Stimulated activated CD8-positive, alpha-beta memory T cell treated with anti-CD3 and anti-CD28 coated beads, Interleukin-4, amount 100 ng/mL, for 48 hours (primary cell): Measurements from ENCODE around the gene ATG12.
"Not testable (repeated sequence)": the region's sequence is repeated elsewhere in the genome, so short reads cannot be mapped to it uniquely, and the experiment has no call there.

ENCODE experiments used
- DNase-seq: peaks from one replicate; pipeline ENCODE4 v3.0.0-alpha.2; 2020

ATG12 gene

DNA sequence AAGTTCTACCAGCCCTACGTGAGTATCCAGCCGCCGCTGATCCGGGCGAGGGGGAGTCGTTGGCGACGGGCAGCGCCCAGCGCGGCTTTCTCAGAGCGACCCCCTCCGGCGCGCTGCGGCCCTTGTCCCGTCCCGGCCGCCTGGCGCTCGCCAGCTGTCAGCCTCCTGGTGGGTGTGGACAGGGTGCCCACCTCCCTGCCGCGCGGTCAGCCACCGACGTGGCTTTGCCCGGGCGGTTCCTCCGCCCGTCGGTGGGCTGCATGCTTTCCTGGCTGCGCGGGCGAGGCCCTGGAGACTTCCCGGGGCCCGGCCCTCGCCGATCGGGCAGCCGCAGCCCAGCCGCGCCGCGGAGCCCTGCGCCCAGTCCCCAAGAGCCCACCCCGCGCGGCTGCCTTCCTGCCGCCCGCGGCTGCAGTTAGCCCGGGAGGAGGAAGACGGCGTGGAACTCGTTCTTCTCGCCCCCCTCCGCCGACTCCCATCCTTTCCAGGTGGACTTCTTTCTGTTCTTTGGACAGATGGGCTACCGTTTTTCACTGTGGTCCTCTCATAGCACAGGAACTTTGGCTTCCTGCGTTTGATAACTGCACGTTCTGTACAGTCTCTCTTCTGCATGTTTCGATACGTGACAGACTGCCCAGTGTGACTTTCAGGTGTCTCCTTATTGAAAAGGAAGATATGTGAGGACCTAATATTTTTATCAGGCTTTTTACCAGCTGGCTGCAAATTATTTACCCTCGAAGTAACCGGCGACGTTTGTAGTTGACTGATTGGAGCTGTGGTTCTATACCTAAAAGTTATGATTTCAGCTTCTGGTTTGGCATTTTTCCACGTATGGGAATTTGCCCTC is 947 bp upstream of the ATG12 start:
- DNase-seq = peak; percentile 34

DNA sequence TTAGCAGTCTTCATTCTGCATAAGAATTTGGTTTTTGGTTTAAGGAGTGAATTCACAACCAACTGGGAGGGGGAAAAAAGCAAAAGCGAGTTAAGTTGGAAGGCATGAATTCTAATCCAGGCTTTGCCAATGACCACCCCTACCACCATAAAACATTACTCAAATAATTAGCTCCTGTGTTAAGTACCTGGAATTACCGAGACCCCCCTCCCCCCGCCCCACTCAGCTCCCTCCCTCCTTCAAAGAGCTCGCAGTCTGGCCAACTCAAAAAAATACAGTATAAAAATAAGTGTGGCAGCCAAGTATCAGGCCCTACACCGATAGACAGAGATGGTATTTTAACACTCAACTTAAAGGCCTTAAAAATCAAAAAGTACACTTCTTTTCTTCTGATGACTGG is 492 bp downstream of the ATG12 start:
- DNase-seq = no peak

DNA sequence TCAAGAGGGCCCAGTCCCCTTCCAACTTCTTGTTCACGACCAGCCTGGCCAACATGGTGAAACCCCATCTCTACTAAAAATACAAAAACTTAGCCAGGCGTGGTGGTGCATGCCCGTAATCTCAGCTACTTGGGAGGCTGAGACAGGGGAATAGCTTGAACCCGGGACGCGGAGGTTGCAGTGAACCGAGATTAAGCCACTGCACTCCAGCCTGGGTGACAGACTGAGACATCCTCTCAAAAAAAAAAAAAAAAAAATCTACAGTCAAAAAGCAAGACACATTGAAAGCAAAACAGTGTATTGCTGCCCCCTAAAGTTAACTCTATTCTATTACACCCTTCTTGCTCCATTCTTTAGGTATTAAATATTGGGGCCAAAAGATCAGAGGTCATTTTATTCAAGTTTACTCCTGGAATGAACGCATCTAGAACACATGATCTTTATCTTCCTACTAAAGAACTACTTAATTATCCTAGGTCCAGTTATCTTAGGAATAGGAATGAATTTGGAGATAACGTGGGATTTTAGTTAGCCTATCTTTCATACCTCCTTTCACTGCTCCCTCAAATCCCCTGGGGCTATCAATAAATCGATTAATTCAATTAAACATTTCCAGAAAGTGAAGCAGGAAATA is 2.4 kb downstream of the ATG12 start:
- DNase-seq = peak; percentile 34

DNA sequence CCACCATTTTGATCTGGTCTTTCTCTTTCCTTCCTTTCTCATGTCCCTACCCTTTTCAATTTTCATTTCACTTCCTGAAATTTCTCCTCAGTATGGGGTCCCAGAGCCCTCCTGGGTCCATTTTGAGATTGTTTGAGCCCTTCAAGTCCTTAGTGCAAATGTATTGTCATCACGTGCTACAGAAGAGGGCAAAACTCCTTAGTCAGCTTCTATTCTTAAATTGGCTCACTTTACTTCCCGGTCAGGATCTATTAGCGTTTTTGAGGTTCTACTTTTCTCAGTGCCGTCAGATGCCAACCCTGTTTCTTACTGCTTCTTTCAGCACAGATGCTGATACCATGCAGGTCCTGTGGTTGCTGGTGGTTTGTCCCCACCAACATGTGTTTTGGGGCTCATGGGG is 5.9 kb downstream of the ATG12 start:
- DNase-seq = no peak

DNA sequence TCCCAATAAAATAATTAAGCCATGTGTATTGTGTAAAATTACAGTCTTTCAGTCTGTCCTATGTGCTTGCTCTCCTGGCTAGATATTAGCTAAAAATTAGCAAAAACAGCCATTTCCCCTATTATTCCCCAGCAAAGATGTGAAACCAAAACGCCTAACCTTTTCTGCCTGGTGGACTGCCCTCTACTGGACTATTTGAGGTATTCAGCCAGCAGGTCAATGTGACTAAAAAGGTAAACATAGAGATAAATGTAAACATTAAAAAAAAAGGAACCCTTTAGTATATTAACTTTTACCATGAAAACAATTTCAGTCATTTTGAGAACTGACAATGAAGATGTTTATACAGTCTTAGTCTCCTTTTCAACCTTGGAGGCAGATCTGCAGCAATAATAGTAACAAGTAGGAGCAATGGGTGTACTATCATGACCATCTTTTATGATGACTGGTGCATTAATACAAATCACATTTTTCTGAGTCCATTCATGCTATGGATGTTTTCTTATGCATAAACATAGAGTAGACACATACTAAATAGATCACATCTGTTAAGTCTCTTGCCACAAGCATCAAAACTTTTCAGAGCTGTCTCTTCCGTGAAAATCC is 10.1 kb downstream of the ATG12 start:
- no peak for DNase-seq

DNA sequence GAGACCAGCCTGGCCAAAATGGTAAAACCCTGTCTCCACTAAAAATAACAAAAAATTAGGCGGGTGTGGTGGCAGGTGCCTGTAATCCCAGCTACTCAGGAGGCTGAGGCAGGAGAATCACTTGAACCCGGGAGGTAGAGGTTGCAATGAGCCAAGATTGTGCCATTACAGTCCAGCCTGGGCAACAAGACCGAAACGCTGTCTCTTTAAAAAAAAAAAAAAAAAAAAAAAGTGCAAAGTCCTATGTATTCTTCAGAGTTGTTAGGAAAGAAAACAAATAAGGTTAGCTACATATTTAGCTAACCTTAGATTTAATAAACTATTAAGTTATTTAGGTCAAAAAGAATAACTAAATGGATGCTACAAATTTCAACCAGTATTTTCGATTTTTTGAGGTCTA is 11.5 kb downstream of the ATG12 start:
- no peak for DNase-seq

DNA sequence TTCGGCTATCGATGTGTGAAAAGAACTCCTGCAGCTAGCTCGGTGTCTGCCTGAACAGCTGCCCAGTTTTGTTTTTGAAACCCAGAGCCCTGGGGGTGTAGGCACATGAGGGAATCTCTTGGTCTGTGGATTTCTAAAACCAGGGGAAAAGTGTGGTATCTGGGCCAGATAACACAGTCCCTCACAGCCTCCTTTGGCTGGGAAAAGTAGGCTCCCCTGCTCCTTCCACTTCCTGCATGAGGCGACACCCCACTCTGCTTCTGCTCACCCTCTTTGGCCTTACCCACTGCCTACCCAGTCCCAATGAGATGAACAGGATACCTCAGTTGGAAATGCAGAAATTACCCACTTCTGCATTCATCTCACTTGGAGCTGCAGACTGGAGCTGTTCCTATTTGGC is 15.4 kb downstream of the ATG12 start:
- no peak for DNase-seq

DNA sequence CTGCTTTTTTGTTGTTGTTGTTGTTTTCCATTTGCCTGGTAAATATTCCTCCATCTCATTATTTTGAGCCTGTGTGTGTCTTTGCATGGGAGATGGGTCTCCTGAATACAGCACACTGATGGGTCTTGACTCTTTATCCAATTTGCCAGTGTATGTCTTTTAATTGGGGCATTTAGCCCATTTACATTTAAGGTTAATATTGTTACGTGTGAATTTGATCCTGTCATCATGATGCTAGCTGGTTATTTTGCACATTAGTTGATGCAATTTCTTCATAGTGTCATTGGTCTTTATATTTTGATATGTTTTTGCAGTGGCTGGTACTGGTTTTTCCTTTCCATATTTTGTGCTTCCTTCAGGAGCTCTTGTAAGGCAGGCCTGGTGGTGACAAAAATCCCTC is 16.4 kb downstream of the ATG12 start:
- DNase-seq = not testable (repeated sequence)

DNA sequence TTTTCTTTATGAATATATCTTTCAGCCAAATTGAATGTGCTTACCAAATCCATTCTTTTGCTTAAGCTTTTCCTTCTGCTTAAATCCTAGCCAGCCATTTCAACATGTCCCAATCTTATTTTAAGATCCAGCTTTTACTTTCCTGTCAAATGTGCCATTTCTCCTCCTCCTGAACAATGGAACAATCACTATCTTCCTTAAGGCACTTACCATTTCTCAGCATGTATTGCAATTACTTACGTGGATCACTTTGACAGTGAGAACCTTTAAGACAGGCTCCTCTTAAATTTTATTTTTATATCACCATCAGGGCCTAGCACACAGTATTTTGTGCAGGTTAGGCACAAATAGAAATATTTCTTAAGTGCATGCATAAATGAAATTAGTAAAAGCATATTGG is 20.5 kb downstream of the ATG12 start:
- DNase-seq = no peak

DNA sequence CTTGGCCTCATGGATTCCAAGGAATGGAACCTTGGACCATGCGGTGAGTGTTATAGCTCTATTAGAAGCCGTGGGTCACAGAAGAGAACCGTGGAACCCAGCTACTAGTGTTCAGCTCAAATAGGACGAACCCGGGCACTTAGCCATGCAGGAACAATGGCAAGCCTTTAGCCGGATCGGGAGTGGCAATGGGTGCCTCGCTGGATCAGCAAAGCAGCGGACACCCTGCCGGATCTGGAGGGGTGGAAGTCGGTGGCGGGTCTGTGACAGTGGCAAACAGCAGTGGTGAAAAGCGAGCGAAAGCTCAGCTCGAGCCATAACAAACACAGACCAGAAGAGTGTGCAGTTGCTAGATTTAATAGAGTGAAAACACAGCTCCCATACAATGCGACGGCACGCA is 22.5 kb downstream of the ATG12 start:
- DNase-seq = no peak

DNA sequence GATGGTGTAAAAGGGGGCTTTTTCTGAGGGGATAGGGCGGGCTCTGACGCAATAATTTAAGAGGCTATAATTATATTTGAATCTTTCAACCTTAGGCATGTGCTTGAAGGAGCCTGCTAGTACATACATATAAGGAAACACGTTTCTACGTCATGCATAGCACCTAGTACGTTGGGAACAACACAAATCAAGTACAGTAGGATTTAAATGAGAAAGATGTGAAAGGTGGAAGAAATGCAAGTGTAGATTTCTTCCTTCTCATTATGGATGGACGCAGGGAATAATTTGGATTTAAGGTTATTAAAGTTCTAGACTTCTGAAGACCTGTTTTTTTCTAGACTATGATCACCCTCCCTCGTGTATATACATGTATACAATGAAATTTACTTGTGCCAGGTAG is 24.0 kb downstream of the ATG12 start:
- DNase-seq = no peak

DNA sequence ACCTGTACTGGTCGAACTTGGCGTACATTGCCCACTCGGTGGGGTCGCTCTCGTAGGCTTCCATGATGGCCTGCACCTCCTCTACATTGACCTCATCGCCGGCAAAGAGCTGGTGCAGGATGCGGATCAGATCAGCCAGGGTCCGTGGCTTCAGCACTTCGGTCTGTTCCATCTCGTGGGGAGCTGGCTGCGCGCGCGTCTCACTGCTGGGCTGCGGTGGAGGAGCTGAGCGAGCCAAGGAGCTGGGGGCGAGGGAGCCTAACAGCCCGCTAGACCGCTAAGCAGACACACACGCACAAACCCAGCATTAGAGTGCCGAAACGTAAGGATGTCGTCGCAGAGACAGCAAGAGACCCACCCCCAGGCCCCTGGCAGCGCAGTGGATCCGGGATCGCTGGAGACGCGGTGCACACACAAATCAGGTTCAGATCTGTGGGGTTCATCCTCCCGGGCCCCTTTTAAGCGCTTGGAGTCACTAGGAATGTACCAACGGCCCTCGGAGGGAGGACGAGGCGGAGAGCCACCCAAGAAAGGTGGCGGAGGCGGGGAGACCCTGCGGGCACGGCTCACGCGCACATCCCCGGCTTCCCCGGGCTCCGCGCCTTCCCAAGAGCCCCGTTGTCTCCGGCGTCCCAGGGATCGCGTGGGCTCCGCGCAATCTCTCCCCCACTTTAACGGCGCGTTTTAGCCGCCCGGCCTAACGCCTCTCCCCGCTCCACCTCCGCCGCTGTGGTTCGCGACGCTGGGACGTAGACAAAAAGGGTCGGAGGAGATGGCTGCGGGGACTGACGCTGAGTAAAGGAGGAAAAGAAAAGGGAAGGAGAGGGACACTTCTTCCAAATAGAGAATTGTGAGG is 24.9 kb downstream of the ATG12 start, which contains the start of gene CDO1:
TSS of gene CDO1 (minus strand) at position 434 of the 856 bp plus-strand sequence. CDS start at position 172, 262 bp downstream.
- peak; percentile 54 for DNase-seq

DNA sequence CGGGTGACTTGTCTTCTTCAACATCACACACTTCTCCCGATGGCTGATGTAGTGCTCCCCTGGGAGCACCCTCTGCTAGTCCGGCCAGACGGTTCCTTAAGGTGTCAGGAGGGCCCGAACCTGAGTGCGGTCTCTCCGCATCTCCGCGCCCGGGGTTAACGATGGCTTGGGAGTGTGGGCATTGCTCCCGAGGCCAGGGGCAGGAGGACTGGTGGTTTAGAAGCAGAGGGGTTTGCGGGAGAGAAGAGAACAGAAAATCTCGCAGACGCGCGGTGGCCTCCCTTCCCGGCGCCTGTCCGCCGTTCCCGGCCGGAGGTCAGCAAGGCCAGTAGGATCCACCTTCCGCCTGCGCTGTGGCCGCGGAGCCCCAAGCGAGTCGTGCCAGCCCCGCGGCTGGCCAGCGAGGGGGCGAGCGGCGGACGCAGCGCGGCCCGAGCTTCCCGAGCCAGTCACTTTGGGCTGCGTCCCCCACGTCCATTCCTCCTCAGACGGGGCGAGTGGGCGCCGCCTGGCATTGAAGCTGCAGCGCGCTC is 25.6 kb downstream of the ATG12 start:
- peak; percentile 24 for DNase-seq

DNA sequence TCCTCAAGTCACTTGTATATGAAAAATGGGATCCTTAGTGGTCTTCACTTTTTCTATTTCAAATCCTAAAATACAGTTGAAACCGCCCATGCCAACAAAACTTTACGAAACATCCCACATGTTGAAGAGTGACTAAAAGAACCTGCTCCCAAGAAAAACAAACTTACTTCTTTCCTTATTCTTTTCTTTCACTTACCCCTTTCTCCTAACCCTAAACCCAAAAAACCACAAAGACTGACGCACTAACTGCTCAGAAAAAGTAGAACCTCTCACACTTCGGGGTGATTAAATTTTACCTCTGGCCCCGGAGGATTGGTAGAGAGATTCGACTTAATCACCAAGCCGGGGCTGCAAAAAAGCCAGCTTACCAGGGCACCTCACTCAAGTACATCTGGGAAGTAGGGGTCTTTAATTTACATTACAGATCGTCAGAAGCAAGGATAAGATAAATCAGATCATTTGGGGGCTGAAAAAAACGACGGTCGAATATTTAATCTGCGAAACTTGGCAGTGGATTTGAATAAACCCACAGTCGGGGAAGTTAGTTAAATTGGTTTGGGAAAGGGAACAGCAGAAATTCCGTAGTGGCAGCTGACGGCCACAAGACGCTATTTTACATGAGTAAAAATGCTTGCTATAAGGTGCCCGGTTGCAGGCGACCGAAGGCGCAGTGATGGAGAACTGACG is 26.2 kb downstream of the ATG12 start:
- DNase-seq = peak; percentile 30

DNA sequence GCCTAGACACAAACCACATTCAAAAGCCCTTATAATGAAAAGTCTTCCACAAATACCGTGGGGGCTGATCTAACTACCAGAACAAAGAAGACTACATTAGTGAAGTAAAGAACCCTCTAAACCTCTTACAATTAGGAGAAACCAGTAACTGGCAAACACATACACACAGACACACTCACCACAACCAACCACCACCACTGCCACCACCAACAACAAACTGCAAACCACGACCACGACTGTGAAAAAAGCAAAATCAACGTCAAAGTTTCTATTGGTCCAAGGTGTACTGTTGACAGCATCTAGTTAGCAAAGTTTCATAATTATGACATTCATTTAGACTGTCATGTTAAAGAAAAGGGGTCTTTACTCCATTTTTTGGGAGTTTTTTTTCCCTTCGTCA is 27.6 kb downstream of the ATG12 start:
- peak; percentile 29 for DNase-seq

DNA sequence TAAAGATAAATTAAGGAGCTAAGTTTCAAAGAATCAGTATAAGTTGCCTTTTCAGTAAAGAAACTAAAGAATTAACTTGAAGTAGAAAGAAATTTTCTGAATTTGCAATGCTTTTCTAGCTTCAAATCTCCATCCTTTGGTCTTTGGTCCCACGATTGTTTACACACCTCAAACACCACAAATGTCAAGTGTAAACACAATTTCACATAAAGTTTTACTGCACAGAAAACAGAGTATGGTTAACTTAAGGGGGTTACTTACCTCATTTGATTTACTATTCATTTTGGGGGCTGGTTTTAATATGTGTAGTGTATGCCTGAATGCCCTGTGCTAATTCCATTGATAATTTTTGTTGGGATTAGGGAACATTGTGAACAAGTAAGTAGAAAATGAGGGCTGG is 29.0 kb downstream of the ATG12 start:
- no peak for DNase-seq

DNA sequence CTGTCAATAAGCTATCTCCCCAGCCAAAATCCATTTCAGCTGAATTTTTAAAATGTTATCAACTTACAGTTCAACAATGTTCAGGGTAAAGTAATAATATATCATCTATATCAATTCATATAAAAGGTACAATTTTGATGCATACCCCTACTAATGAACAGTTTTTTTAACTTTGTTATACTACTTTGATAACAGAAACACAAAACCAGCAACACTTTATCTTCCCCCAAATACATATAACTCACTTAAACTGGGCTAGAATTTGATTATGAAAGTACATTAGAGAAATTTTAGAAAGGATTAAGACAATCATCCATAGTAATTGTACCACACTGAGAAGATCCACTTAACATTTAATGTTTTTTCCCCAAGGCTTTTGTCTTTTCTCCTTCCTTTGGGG is 30.0 kb downstream of the ATG12 start:
- no peak for DNase-seq

DNA sequence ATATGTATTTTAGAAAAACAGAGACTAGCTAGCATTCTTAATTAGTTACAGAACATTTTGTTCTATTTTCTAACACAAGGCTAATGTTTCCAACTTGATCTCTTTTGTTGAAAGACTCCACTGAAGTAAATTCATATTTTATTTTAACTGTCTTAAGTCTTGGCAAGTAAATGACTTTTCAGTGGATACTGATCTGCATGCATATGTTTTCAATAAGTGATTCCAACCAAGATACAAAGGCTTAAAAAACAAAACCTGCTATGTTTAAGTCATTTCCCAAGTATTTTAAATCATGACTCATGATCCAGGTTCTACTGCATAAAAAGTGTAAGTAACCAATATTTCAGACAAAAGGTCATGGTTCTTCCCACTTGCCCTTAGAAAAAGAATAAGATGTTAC is 30.6 kb downstream of the ATG12 start:
- no peak for DNase-seq

DNA sequence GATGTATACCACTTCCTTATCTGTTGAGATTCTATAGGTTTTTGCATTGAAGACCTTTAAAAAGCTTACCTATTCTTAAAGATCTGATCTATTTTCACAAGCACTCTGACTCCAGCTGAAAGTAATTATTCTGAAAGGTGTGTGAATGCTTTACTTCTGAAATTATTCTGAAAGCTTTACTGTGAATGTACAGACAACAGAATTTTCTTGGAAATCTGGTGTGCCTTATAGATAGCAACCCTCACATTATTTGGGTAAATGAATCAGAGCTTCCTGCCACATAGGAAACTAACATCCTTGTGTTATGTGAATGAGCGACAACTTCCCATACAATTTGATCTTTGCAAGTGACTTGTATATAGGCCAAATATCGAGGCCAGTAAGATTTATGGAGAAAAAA is 31.4 kb downstream of the ATG12 start:
- DNase-seq = no peak

DNA sequence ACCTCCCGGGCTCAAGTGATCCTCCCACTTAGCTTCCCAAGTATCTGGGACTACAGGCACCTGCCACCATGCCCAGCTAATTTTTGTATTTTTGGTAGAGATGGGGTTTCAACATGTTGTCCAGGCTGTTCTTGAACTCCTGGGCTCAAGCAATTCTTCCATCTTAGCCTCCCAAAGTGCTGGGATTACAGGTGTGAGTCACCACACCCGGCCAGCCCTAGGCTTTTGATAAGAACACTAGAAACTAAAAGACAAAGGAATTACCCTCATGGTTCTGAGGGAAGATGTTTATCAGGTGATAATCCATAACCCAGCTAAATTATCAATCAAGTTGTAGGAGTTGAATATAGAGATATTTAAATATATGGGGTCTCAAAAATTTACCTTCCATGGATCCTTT is 33.3 kb downstream of the ATG12 start:
- not testable (repeated sequence) for DNase-seq

DNA sequence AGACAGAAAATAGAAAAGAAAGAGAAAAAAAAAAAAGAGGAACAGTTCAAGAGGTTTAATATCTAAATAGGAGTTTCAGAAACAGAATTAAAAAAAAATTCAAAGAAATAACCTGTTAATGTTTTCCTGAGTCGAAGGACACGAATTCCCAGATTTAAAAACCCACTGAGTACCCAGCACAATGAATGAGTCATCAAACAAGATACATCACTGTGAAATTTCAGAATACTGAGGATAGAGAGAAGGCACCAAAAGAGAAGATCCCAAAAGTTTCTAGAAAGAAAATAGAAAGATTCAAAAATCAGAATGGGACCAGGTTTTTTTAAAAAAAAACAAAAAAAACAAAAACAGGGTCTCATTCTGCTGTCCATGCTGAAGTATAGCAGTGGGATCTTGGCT is 33.7 kb downstream of the ATG12 start:
- no peak for DNase-seq

DNA sequence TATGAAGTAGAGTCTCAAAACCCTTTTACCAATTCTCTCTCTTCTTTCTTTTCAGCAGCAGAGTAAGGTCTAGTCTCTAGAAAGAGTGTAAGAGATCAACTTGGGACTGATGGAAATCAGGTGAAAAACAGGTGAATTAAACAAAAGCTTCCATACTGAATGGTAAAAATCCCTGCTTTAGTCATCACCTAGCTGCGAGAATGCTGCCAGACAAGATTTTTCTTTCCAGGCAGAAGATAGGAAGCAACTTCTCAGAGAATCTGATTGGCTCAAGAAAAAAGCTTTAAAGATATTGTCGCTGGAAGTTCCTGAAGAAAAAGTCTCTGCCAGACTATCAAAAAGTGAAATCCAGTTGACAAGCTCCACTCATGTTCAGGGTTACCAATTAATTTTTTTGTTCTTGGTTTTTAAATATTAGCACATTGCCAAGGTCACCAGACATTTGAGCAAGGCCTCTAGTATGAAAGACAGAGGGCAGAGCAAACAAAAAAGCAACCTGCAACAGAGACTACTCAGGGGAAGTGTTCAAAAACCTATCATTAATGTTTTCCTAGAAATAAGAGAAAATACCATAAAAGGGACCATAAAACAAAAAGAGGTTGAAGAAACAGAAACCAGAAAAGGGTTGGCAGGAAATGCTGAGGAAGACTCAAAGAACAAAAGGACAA is 34.2 kb downstream of the ATG12 start:
- no peak for DNase-seq
